ENCODE results near the gene ARMH2. TPM values are rescaled to one million over a fixed set of nuclear protein-coding genes. Genes with fewer than 3 reads are reported as not detected.

Gene ARMH2
- total RNA-seq (2022; extraction: Qiagen RNA extraction; ENCODE audit: low read depth): not detected in 5 replicates

GRCh38 chr6:24798740-24799540, at the start of gene ARMH2:
ARMH2 (minus strand) TSS chr6:24798917; CDS start chr6:24798857, 60 bp downstream.

GRCh38 chr6:24774696-24775519, 23.8 kb downstream of the ARMH2 start, which contains the start of gene GMNN:
GMNN (plus strand) TSS chr6:24774937; CDS start chr6:24777247, 2,310 bp downstream.

Other genes with a start within 250 kb of the ARMH2 start
- 1.9 to 2.6 TPM (median 2.2 TPM) in 5 replicates for gene KIAA0319, start 152.7 kb downstream of the ARMH2 start, total RNA-seq (2022; extraction: Qiagen RNA extraction; ENCODE audit: low read depth)
- gene TDP2, start 132.0 kb downstream of the ARMH2 start, total RNA-seq (2022; extraction: Qiagen RNA extraction; ENCODE audit: low read depth): 29.0 to 33.5 TPM (median 30.4 TPM) in 5 replicates
- 15.5 to 29.3 TPM (median 27.7 TPM) in 5 replicates for gene ACOT13, start 131.8 kb downstream of the ARMH2 start, total RNA-seq (2022; extraction: Qiagen RNA extraction; ENCODE audit: low read depth)
- gene C6orf62, start 79.8 kb downstream of the ARMH2 start, total RNA-seq (2022; extraction: Qiagen RNA extraction; ENCODE audit: low read depth): 46.3 to 55.1 TPM (median 49.7 TPM) in 5 replicates
- gene GMNN, start 24.0 kb downstream of the ARMH2 start, total RNA-seq (2022; extraction: Qiagen RNA extraction; ENCODE audit: low read depth): 49.9 to 56.9 TPM (median 53.7 TPM) in 5 replicates
- 0.13 to 0.18 TPM (median 0.15 TPM) in 4 of 5 replicates, not detected in the other for gene RIPOR2, start 137.0 kb upstream of the ARMH2 start, total RNA-seq (2022; extraction: Qiagen RNA extraction; ENCODE audit: low read depth)